Left lung (tissue), 10 donors: Measurements from ENCODE around the gene CNBD2. TPM values are rescaled to one million over a fixed set of nuclear protein-coding genes. Genes with fewer than 3 reads are reported as not detected.
"Not testable (repeated sequence)": the region's sequence is repeated elsewhere in the genome, so short reads cannot be mapped to it uniquely, and the experiment has no call there.

Experiments used
- ATAC-seq: fragments of 200-7000 bp; cut with Tn5 transposase; one replicate; pipeline ENCODE4 v1.9.1; 2020; ENCODE audit warnings: moderate library complexity
- DNase-seq, 4 donors: peaks; one replicate each; pipeline ENCODE4 v3.0.0-alpha.2; 2013 to 2020
- H3K27ac ChIP-seq, 2 donors: fragments of 200-600 bp; sonication (generic) in 1 of 2; one replicate each; pipeline versions ENCODE4 v1.5.0 to v1.8.0; 2020 to 2021
- H3K27me3 ChIP-seq, 2 donors: fragments of 200-600 bp; sonication (generic) in 1 of 2; one replicate each; pipeline versions ENCODE4 v1.5.0 to v1.8.0; 2020 to 2021
- H3K36me3 ChIP-seq, 2 donors: fragments of 200-600 bp; sonication (generic) in 1 of 2; one replicate each; pipeline versions ENCODE4 v1.5.0 to v1.8.0; 2020 to 2021
- H3K4me1 ChIP-seq, 2 donors: fragments of 200-600 bp; one replicate each; pipeline ENCODE4 v1.8.0; 2021
- H3K4me3 ChIP-seq, 2 donors: fragments of 200-600 bp; sonication (generic) in 1 of 2; one replicate each; pipeline versions ENCODE4 v1.5.0 to v1.8.0; 2020 to 2021; ENCODE audit warnings: mild to moderate bottlenecking in 1 of 2
- H3K9me3 ChIP-seq, 2 donors: fragments of 200-600 bp; sonication (generic) in 1 of 2; one replicate each; pipeline versions ENCODE4 v1.5.0 to v1.8.0; 2020 to 2021
- intact Hi-C, 2 donors: fragments of 100-400 bp; cut with DNase I; formaldehyde crosslinking; loops; one replicate each; pipeline versions ENCODE4 v1.11.2 to v1.14.2; 2022
- polyA plus RNA-seq, 6 donors: library from polyadenylated mRNA; unstranded; fragments of 120-200 nt; gene quantifications; one replicate each; pipeline ENCODE4 v1.2.1, GENCODE V29; 2013; ENCODE audit not compliant: insufficient read length in 6 of 6
- total RNA-seq, 2 donors: library from RNA; stranded (reverse); fragmentation: NEBNext Ultra II Directional; extraction: Animal tissue kit (Norgen Biotek cat#: 25700); gene quantifications; one replicate each; pipeline ENCODE4 v1.2.1, GENCODE V29; 2021
- TF ChIP-seq, protein P1 (sequence below), 2 donors: fragments of 200-600 bp; sonication (generic) in 1 of 2; IDR thresholded peaks; one replicate each; pipeline versions ENCODE4 v1.5.0 to v1.8.0; 2021; ENCODE audit warnings: antibody characterized with exemption in 2 of 2
- donor health status: DM: no; HTN: yes; CAD: no.
- donor health status: DM: no; HTN: no; CAD: no.

The CNBD2 gene
- total and polyA plus RNA-seq, 8 donors, result 0.36 to 3.6 (median 0.51) TPM

- H3K4me3 ChIP-seq, result no peak overlapping the region
- TF ChIP-seq, protein P1, sequence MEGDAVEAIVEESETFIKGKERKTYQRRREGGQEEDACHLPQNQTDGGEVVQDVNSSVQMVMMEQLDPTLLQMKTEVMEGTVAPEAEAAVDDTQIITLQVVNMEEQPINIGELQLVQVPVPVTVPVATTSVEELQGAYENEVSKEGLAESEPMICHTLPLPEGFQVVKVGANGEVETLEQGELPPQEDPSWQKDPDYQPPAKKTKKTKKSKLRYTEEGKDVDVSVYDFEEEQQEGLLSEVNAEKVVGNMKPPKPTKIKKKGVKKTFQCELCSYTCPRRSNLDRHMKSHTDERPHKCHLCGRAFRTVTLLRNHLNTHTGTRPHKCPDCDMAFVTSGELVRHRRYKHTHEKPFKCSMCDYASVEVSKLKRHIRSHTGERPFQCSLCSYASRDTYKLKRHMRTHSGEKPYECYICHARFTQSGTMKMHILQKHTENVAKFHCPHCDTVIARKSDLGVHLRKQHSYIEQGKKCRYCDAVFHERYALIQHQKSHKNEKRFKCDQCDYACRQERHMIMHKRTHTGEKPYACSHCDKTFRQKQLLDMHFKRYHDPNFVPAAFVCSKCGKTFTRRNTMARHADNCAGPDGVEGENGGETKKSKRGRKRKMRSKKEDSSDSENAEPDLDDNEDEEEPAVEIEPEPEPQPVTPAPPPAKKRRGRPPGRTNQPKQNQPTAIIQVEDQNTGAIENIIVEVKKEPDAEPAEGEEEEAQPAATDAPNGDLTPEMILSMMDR (IDR thresholded peaks at IDR 0.05), result peak; percentile 75 to 80
- H3K36me3 ChIP-seq, result no peaks in the 10 kb centered on the region
- intact Hi-C loops, result loop anchor here in 1 of 2 donors (5.0 kb wide), 1 partner anchor 144 kb away; no protein-coding TSS in a partner anchor
- H3K4me1 ChIP-seq, result peaks cover 0 to 10% of the 10 kb centered on the region in 2 donors
- H3K9me3 ChIP-seq, result no peaks in the 10 kb centered on the region
- H3K27ac ChIP-seq, result no peak overlapping the region
- DNase-seq, result peak in 2 of 4 donors; percentile 71 to 77
- peak; percentile 86 for ATAC-seq
- no peaks in the 10 kb centered on the region for H3K27me3 ChIP-seq
These were observed 24.4 kb downstream of the CNBD2 start for GRCh38 chr20:35992713-35993335.

DNA sequence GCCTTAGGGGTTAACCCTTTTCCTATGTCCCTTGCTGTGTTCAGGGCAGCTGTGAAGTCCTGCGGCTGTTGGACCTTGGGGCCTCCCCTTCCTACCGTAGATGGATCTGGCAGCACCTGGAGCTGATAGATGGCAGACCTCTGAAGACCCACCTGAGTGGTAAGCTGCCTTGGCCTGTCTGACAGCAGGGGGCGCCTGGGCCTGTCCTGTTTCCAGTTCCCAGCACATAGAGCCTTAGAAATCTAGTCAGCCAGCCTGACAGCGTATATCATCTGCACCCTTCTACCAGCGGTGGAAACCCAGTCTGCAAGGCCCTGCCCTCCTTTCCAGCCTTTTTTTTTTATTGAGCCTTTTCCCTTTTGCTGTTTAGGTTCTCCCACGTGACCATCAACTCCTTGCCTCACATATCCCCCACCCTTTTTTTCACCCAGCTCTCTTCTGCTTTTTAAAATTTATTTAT is 26.6 kb downstream of the CNBD2 start:
- TF ChIP-seq, protein P1 (IDR thresholded peaks at IDR 0.05), result peak; percentile 76 to 86
- ATAC-seq (peak; percentile 98), DNase-seq (peak; percentile 70 to 93 (median 83))
- no peak overlapping the region for H3K4me3 ChIP-seq
- H3K9me3 ChIP-seq, result no peaks in the 10 kb centered on the region
- peaks cover 0 to 10% of the 10 kb centered on the region in 2 donors for H3K4me1 ChIP-seq
- H3K36me3 ChIP-seq, result no peaks in the 10 kb centered on the region
- no peak overlapping the region for H3K27ac ChIP-seq
- intact Hi-C loops, result loop anchor here in 1 of 2 donors (5.0 kb wide), 1 partner anchor 142 kb away; no protein-coding TSS in a partner anchor
- H3K27me3 ChIP-seq, result no peaks in the 10 kb centered on the region

DNA sequence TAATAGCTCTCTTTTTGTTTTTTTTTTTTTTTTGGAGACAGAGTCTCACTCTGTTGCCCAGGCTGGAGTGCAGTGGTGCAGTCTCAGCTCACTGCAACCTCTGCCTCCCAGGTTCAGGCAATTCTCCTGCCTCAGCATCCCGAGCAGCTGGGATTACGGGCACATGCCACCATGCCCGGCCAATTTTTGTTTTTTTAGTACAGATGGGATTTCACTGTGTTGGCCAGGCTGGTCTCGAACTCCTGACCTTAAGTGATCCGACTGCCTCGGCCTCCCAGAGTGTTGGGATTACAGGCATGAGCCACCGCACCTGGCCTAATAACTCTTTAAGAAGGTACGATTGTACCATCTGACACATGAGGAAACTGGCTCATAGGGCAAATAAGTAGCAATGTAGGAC is 28.1 kb downstream of the CNBD2 start:
- H3K4me3 ChIP-seq, ATAC-seq, H3K36me3 ChIP-seq, intact Hi-C loops, H3K4me1 ChIP-seq, H3K9me3 ChIP-seq, DNase-seq, H3K27me3 ChIP-seq, H3K27ac ChIP-seq: not testable (repeated sequence)

DNA sequence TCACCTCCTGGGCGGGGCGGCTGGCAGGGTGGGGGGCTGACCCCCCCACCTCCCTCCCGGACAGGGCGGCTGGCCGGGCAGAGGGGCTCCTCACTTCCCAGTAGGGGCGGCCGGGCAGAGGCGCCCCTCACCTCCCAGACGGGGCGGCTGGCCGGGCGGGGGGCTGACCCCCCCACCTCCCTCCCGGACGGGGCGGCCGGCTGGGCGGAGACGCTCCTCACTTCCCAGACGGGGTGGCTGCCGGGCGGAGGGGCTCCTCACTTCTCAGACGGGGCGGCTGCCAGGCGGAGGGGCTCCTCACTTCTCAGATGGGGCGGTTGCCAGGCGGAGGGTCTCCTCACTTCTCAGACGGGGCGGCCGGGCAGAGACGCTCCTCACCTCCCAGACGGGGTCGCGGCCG is 32.9 kb downstream of the CNBD2 start:
- H3K9me3 ChIP-seq, H3K4me3 ChIP-seq, ATAC-seq, H3K4me1 ChIP-seq, intact Hi-C loops, DNase-seq, H3K27me3 ChIP-seq, H3K36me3 ChIP-seq, H3K27ac ChIP-seq: not testable (repeated sequence)

GRCh38 chr20:36002855-36003254 is 34.5 kb downstream of the CNBD2 start:
- H3K9me3 ChIP-seq, result peaks cover 0 to 2% of the 10 kb centered on the region in 2 donors
- no peak overlapping the region for H3K4me3 ChIP-seq
- H3K27me3 ChIP-seq, result no peaks in the 10 kb centered on the region
- ATAC-seq (no peak), DNase-seq (no peak)
- no peaks in the 10 kb centered on the region for H3K4me1 ChIP-seq
- H3K36me3 ChIP-seq, result no peaks in the 10 kb centered on the region
- intact Hi-C loops, result no loop called here
- TF ChIP-seq, protein P1 (IDR thresholded peaks at IDR 0.05), result no peak
- no peak overlapping the region for H3K27ac ChIP-seq

DNA sequence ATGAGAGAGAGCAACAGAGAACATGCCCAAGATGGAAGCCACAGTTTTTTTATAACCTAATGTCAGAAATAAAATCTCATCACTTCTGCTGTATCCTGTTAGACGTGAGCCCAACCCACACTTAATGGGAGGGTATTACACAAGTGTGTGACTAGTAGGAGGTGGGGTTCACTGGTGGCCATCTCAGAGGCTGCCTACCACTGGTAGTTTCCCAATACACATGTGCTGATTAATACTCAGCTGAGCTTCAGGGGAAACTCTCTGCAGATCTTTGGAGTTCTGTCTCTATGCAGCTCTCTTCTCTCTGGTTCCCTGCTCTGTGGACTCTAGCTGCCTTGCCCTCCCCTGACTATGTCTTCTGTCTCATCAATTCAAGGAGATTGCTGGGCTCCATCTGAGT is 35.7 kb downstream of the CNBD2 start:
- intact Hi-C loops, result no loop called here
- no peaks in the 10 kb centered on the region for H3K36me3 ChIP-seq
- ATAC-seq (no peak), DNase-seq (no peak)
- no peak overlapping the region for H3K4me3 ChIP-seq
- H3K4me1 ChIP-seq, result no peaks in the 10 kb centered on the region
- TF ChIP-seq, protein P1 (IDR thresholded peaks at IDR 0.05), result no peak
- no peaks in the 10 kb centered on the region for H3K27me3 ChIP-seq
- peaks cover 0 to 2% of the 10 kb centered on the region in 2 donors for H3K9me3 ChIP-seq
- H3K27ac ChIP-seq, result no peak overlapping the region
